ENCODE data around the gene DDX39A. TPM values are rescaled to one million over a fixed set of nuclear protein-coding genes. Genes with fewer than 3 reads are reported as not detected.

DDX39A gene
- total and polyA plus RNA-seq, 2 of the 13 experiments (the other 11 are each of a cell fraction or from before 2014, with no cell fraction given), result 34.6 to 90.4 TPM

GRCh38 chr19:14412324-14412995, 6.7 kb downstream of the DDX39A start:
- H3K79me2 ChIP-seq (ENCODE audit: insufficient read depth, low read length), result peaks cover 44% of the 10 kb centered on the region
- no peak overlapping the region for H3K9ac ChIP-seq (ENCODE audit: insufficient read depth, low read depth, low read length)
- H3K4me1 ChIP-seq (ENCODE audit: insufficient read depth, low read length), result peaks cover 23% of the 10 kb centered on the region
- H3K4me2 ChIP-seq (ENCODE audit: low read depth, low read length), result no peak overlapping the region
- ChIA-PET POLR2A (no interaction called here), CTCF (ENCODE audit: low intra/inter-chr PET ratio, low total read pairs) (no interaction called here)
- peaks cover 27% of the 10 kb centered on the region for H4K20me1 ChIP-seq (ENCODE audit: insufficient read depth, low read length)
- in situ Hi-C loops (cut with HindIII; ENCODE audit: extremely low pct_ligation_motif_present, low pct_unique_long_range_greater_than_20kb) (loop anchor here (25.0 kb wide), 1 partner anchor 525 kb away; the partner anchor contains the start of gene NANOS3), intact Hi-C loops (cut with micrococcal nuclease; ENCODE audit: unreplicated experiment) (no loop called here)
- no peak overlapping the region for H2AFZ ChIP-seq (ENCODE audit: low read length)
- peaks cover 40 to 72% of the 10 kb centered on the region in 2 experiments; a peak in 4 of 5 replicates for H3K36me3 ChIP-seq (replicated peaks in 1 of 2; ENCODE audit: control insufficient read depth in 1 of 2, insufficient read depth in 2 of 2, low read length in 2 of 2)
- no peak overlapping the region for H3K27ac ChIP-seq (ENCODE audit: extremely low read length, insufficient read depth, low read length)
- no peaks in the 10 kb centered on the region for H3K9me3 ChIP-seq (ENCODE audit: low read length)
- TF ChIP-seq AGO2 (optimal IDR thresholded peaks at IDR 0.05; ENCODE audit: low read depth, low read length) (peak; percentile 35), ZC3H13 (CRISPR knock-in tag; IDR thresholded peaks at IDR 0.05) (peak; percentile 39; the same call in 1 of the 2 replicates), RBFOX2 (IDR thresholded peaks at IDR 0.05; ENCODE audit: low read depth, low read length) (peak; percentile 44; the same call in 1 of the 2 replicates), TFDP2 (CRISPR knock-in tag; IDR thresholded peaks at IDR 0.05) (no peak), ZNF263 (CRISPR knock-in tag; IDR thresholded peaks at IDR 0.05) (no peak), TEAD2 (CRISPR knock-in tag; IDR thresholded peaks at IDR 0.05) (no peak), ZNF703 (CRISPR knock-in tag; IDR thresholded peaks at IDR 0.05; ENCODE audit: borderline replicate concordance) (no peak)
- no peak for FAIRE-seq
- no peak for ATAC-seq
- DNase-seq (ENCODE audit: low spot score), result no peak
- BruUV-seq (replicated peaks), result no TSS peak
- 99% methylated on average over 14 of the region's 25 CpGs for WGBS (ENCODE audit: low lambda C conversion rate)
- H3K27me3 ChIP-seq (ENCODE audit: control insufficient read depth in 1 of 2, insufficient read depth in 2 of 2, low read length in 2 of 2), result no peaks in the 10 kb centered on the region
- no peak overlapping the region for H3K4me3 ChIP-seq (replicated peaks in 1 of 3; ENCODE audit: insufficient read depth in 1 of 3, low read depth in 2 of 3, low read length in 3 of 3)

GRCh38 chr19:14411938-14412245, 7.2 kb downstream of the DDX39A start:
- H3K27me3 ChIP-seq (ENCODE audit: control insufficient read depth in 1 of 2, insufficient read depth in 2 of 2, low read length in 2 of 2), result no peaks in the 10 kb centered on the region
- no peak overlapping the region for H3K4me3 ChIP-seq (replicated peaks in 1 of 3; ENCODE audit: insufficient read depth in 1 of 3, low read depth in 2 of 3, low read length in 3 of 3)
- ATAC-seq, result no peak
- FAIRE-seq, result no peak
- intact Hi-C loops (cut with micrococcal nuclease; ENCODE audit: unreplicated experiment) (no loop called here), in situ Hi-C loops (cut with HindIII; ENCODE audit: extremely low pct_ligation_motif_present, low pct_unique_long_range_greater_than_20kb) (loop anchor here (25.0 kb wide), 1 partner anchor 525 kb away; the partner anchor contains the start of gene NANOS3)
- ChIA-PET CTCF (ENCODE audit: low intra/inter-chr PET ratio, low total read pairs) (no interaction called here), POLR2A (no interaction called here)
- H3K36me3 ChIP-seq (replicated peaks in 1 of 2; ENCODE audit: control insufficient read depth in 1 of 2, insufficient read depth in 2 of 2, low read length in 2 of 2), result peaks cover 40 to 71% of the 10 kb centered on the region in 2 experiments; a peak in 4 of 5 replicates
- H3K27ac ChIP-seq (ENCODE audit: extremely low read length, insufficient read depth, low read length), result no peak overlapping the region
- H3K4me1 ChIP-seq (ENCODE audit: insufficient read depth, low read length), result peaks cover 17% of the 10 kb centered on the region
- no peak overlapping the region for H2AFZ ChIP-seq (ENCODE audit: low read length)
- H3K4me2 ChIP-seq (ENCODE audit: low read depth, low read length), result no peak overlapping the region
- peaks cover 23% of the 10 kb centered on the region for H4K20me1 ChIP-seq (ENCODE audit: insufficient read depth, low read length)
- WGBS (ENCODE audit: low lambda C conversion rate), result 96% methylated on average over 7 of the region's 8 CpGs
- no peak overlapping the region for H3K9ac ChIP-seq (ENCODE audit: insufficient read depth, low read depth, low read length)
- DNase-seq (ENCODE audit: low spot score), result no peak
- H3K79me2 ChIP-seq (ENCODE audit: insufficient read depth, low read length), result peaks cover 38% of the 10 kb centered on the region
- no peaks in the 10 kb centered on the region for H3K9me3 ChIP-seq (ENCODE audit: low read length)
- no TSS peak for BruUV-seq (replicated peaks)
- TF ChIP-seq YY1 (IDR thresholded peaks at IDR 0.05; ENCODE audit: insufficient read depth, insufficient replicate concordance, low read depth, low read length), result no peak
- TF ChIP-seq ZFX (CRISPR knock-in tag; IDR thresholded peaks at IDR 0.05; ENCODE audit: low read depth), result no peak
- TF ChIP-seq ZNF558 (CRISPR knock-in tag; IDR thresholded peaks at IDR 0.05; ENCODE audit: borderline replicate concordance), result no peak
- no peak for TF ChIP-seq HIVEP1 (CRISPR knock-in tag; IDR thresholded peaks at IDR 0.05)
- no peak for TF ChIP-seq ZNF343 (CRISPR knock-in tag; IDR thresholded peaks at IDR 0.05)
- TF ChIP-seq MTF1 (CRISPR knock-in tag; IDR thresholded peaks at IDR 0.05), result no peak
- no peak for TF ChIP-seq ZNF335 (CRISPR knock-in tag; IDR thresholded peaks at IDR 0.05)
- no peak for TF ChIP-seq ZNF605 (CRISPR knock-in tag; IDR thresholded peaks at IDR 0.05)
- TF ChIP-seq ATF4 (CRISPR knock-in tag; IDR thresholded peaks at IDR 0.05), result no peak
- TF ChIP-seq ZNF30 (CRISPR knock-in tag; IDR thresholded peaks at IDR 0.05), result no peak
- TF ChIP-seq SMAD1 (CRISPR knock-in tag; IDR thresholded peaks at IDR 0.05; ENCODE audit: borderline replicate concordance, low read depth), result no peak
- TF ChIP-seq STAT5B (CRISPR knock-in tag; IDR thresholded peaks at IDR 0.05), result no peak
